Measurements from ENCODE around the gene CIDEC.
A peak's percentile ranks its signal among the peaks of the same experiment; 100 is the strongest.

The CIDEC gene

GRCh38 chr3:9879830-9880549, at the start of gene CIDEC:
Gene CIDEC (minus strand): TSS chr3:9880253. CDS start chr3:9878486, 1,767 bp downstream.
- no peak for DNase-seq

DNA sequence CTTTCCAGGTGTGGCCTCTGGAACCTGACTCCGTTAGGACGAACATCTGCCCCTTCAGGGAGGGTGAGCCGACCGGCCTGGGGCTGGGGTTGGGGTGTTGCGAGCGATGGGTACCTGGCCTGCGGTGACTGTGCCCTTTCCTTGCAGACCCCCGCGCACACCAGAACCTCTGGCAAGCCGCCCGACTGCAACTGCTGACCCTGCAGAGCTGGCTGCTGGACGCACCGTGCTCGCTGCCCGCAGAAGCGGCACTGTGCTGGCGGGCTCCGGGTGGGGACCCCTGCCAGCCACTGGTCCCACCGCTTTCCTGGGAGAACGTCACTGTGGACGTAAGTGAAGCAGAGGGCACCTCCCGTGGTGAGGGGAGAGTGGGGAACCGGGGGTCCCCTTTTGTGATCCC, 48.1 kb upstream of the CIDEC start:
- no peak for DNase-seq

- no peak for DNase-seq
These were observed 38.4 kb upstream of the CIDEC start for GRCh38 chr3:9918261-9919038.

DNA sequence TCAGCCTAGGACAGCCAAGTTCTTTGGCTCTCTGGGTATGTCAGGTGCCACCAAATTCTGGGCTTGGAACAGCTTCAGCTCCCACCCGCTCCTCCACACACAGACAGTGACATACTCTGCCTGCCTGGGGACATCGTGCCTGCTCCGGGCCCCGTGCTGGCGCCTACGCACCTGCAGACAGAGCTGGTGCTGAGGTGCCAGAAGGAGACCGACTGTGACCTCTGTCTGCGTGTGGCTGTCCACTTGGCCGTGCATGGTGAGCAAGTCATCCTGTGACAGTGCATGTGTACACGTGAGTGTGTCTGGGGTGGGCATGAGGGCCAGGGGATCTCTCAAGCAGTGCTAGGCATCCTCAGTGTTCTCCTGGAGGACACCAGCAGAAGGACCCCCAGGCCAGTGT, 37.8 kb upstream of the CIDEC start:
- DNase-seq = no peak

GRCh38 chr3:9916734-9917680, 37.0 kb upstream of the CIDEC start, which contains the start of gene IL17RC:
Gene IL17RC (plus strand): TSS chr3:9917098. CDS start chr3:9917316, 218 bp downstream.
- DNase-seq = peak; percentile 62

GRCh38 chr3:9916346-9916733, 36.3 kb upstream of the CIDEC start:
- DNase-seq = no peak

DNA sequence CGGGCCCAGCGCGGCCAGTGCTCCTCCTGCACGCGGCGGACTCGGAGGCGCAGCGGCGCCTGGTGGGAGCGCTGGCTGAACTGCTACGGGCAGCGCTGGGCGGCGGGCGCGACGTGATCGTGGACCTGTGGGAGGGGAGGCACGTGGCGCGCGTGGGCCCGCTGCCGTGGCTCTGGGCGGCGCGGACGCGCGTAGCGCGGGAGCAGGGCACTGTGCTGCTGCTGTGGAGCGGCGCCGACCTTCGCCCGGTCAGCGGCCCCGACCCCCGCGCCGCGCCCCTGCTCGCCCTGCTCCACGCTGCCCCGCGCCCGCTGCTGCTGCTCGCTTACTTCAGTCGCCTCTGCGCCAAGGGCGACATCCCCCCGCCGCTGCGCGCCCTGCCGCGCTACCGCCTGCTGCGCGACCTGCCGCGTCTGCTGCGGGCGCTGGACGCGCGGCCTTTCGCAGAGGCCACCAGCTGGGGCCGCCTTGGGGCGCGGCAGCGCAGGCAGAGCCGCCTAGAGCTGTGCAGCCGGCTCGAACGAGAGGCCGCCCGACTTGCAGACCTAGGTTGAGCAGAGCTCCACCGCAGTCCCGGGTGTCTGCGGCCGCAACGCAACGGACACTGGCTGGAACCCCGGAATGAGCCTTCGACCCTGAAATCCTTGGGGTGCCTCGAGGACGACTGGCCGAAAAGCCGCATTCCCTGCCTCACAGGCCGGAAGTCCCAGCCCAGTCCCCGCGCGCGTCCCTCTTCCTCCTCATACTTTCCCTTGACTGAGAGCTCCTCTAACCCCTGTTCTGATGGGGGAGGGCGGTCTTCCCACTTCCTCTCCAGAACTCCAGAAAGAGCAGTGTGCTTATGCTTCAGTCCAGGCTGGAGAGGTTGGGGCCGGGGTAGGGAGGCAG, 35.4 kb upstream of the CIDEC start:
- peak; percentile 57 for DNase-seq

DNA sequence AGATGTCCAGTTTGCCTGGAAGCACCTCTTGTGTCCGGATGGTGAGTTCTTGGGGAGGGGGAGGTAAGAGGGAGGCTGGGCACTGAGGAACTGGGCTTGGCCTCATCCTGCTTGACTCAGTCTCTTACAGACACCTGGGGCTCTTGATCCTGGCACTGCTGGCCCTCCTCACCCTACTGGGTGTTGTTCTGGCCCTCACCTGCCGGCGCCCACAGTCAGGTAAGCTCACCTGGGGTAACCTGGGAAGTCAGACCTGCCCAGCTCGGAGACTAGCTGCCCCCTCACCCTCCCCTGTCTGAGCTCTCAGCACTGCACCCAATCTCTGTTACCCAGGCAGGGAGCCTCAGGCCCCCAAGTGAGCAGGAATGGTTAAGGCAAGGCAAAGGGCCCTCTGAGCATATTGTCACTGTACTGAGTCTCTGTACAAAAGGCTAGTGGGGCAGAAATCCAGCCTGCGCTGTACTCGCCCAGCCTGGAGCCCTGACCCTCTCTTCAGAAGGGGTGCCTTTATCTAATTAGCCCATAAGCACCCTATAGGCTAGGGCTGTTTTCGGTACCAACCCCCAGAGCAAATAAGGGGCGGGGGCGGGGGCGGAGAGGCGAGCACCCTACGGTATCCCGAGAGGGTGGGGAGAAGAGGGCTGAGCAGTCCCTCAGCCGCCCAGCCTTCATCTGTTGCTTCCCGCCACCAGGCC, 34.7 kb upstream of the CIDEC start:
- DNase-seq = no peak

- DNase-seq = no peak
These were observed 34.0 kb upstream of the CIDEC start for GRCh38 chr3:9914011-9914410.

GRCh38 chr3:9913601-9914000, 33.5 kb upstream of the CIDEC start:
- no peak for DNase-seq

- no peak for DNase-seq
These were observed 32.4 kb upstream of the CIDEC start for GRCh38 chr3:9912294-9912935.

GRCh38 chr3:9911863-9912262, 31.8 kb upstream of the CIDEC start:
- no peak for DNase-seq

DNA sequence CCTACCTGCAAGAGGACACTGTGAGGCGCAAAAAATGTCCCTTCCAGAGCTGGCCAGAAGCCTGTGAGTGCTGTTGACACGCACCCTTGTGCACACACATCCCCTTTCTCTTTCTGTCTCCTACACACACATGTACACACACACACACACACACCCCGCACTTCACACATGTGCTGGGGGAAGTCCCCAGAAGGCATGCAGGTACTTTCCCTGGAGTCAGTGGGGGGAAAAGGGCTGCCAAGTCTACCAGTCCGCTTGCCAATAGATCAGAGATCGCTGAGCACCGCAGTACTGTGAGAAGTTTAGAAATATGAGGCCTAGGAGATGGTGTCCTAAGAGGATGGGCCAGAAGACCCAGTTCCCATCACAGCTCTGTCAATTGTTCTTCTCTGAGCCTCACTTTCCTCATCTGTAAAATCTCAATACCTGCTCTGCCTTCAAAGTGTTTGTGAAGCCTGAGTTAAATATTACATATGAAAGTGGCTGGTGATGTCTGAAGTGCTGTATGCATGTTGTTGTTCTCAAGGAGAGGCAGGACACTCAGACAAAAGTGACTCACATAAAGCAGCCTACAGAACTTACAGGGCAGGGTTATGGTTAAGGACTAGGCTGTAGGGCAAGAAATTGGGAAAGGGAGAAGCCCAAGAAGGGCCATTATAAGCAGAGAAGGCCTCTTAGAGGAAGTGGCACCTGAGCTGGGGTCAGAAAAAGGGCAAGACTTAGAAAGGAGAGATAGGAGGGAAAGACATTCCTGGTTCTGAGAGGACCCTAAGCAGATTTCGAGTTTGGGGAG, 29.4 kb upstream of the CIDEC start:
- no peak for DNase-seq

DNA sequence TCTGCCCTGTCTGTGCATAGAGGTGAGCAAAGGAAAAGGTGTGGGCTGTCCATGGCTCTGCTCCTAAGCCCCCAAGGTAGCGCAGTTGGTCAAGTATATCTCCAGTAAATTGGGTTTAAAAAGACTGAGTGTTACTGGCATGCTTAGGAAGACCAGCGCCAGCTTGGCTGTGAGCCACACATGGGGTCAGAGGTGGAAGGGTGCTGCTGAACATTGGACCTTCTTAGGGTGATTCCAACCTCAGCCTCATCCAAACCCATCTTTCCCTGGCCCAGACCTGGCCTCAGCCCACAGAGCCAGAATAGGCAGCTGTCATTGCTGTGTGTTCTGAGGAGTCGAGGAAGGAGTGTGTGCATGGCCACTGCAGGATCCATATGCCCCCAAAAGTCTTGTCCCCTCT, 28.2 kb upstream of the CIDEC start:
- DNase-seq = no peak

GRCh38 chr3:9906480-9906879, 26.4 kb upstream of the CIDEC start:
- no peak for DNase-seq

DNA sequence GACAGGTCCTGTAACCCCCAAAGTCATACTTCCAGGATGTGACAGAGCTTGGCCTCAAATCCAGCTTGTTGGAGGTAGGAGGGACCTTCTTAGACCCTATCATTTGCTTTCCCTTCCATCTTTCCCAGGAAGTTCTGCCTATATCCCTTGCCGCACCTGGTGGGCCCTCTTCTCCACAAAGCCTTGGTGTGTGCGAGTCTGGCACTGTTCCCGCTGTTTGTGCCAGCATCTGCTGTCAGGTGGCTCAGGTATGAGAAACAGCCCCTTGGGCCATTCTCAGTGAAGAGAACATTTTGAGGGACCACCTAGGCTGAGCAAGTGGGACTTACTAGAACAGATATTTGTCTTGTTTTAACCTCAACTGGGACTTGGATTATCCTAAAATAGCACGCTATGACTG, 23.9 kb upstream of the CIDEC start:
- no peak for DNase-seq

DNA sequence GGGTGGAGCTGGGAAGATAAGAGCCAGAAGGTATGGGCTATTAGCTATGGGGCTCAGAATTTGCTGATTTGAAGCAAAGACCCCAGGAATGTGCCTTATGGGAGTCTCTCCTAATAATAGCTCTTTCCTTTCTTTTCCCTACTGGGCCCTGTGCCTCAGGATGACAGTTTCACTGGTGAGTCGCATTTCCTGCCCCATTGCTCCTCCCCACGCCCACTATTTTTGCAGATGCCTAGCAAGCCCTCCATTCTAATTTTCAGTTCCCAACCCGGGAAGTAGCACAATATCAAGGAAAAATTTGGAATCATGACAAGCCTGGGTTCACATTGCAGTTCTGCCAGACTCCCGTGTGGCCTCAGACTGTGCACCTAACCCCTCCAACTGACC, 23.2 kb upstream of the CIDEC start:
- no peak for DNase-seq

DNA sequence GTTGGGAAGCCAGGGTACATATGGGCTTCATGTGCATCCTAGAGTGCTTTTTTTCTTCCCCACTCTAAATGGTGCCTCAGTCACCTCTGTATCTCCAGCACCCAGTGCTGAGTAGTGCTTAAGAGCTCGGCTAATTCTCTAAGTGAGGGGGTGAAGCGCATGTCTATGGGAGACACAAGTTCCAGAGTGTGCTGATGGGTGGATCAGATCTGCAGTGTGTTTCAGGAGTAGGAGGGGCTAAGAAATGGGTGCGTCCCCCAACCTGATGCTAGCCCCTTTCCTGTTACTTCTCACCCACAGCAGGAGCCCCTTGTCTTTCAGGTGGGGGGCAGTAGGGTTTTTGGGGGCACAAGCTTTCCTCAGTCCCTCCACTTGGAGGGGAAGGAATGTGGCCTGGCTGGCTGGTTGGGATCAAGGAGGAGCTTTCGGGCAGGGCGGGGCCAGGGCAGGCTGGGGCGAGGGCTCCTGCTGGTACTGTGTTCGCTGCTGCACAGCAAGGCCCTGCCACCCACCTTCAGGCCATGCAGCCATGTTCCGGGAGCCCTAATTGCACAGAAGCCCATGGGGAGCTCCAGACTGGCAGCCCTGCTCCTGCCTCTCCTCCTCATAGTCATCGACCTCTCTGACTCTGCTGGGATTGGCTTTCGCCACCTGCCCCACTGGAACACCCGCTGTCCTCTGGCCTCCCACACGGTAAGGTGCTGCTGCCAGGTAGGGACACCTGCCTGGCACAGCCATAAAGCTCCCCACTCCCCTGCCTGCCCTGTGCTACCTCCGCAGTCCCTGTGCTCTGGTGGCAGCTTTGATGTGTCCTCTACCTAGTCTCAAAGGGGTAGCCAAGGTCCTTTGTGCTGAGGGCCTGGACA, 22.6 kb upstream of the CIDEC start, which contains the start of gene IL17RE:
TSS of gene IL17RE (plus strand) at position 477 of the 866 bp plus-strand sequence. CDS start at position 562, 85 bp downstream.
- no peak for DNase-seq

DNA sequence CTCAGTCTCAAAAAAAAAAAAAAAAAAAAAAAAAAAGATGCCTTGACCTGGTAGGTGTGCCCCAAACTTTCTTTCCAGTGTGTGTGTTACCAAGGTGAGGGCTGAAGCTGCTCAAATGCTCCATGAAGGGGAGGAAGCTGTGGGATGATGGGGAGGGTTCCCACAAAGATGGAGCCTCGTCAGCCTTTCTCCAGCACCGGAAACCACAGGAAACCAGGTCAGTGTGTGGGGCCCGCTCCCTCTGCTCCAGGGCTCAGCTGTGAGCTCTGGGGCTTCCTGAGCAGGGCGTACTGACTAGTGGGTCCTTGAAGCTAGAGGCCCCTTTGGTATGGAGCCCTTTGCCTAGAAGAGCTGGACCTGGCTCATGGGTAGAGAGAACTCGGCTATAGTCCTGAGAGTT, 21.9 kb upstream of the CIDEC start:
- DNase-seq = peak; percentile 55

Data from stimulated activated CD8-positive, alpha-beta memory T cell treated with anti-CD3 and anti-CD28 coated beads, Interleukin-4, amount 100 ng/mL, for 48 hours (primary cell).